Measurements from ENCODE around the gene KPNA2.
"Not testable (repeated sequence)": the region's sequence is repeated elsewhere in the genome, so short reads cannot be mapped to it uniquely, and the experiment has no call there.

Gene KPNA2

GRCh38 chr17:68035523-68036303 is at the start of gene KPNA2:
TSS of gene KPNA2 (plus strand) at chr17:68035735. CDS start at chr17:68037133, 1,398 bp downstream.
- FAIRE-seq, result no peak

DNA sequence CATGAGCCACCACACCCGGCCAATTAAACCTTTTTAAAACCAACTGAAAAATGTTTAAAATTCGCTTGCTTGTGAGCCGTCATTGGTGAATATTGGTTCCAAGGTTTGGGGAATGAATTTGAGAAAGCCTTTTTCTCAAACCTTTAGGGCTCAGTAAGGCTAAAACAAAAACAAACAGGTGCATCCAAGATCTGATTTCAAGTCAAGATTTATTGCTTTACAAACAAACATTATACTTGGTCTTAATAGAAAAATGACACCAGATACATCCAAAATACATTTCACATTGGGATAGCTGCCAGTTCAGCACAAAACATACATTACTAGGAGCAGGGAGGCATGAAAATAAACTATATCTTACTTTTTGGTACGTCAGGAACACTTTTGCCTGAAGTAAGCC is 44.6 kb upstream of the KPNA2 start:
- FAIRE-seq, result no peak

- FAIRE-seq, result no peak
Measured at GRCh38 chr17:67992548-67993152, 42.9 kb upstream of the KPNA2 start.

- no peak for FAIRE-seq
Measured at GRCh38 chr17:67993153-67993997, 42.2 kb upstream of the KPNA2 start.

DNA sequence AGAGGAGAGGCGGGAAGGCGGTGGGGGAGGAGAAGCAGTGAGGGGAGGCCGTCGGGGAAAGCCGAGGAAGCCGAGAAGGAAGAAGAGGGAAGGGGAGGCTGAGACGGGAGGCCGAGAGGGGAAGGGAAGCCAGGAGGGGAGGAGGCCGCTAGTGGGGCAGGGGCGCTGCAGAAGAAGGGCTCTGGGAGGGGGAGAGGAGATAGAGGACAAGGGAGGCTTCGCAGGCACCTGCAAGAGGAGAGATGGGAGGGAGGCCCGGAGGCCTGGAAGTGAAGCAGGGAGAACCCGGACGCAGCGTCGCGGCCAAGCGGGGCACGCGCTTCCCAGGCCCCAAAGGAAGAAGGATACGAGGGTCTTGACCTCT is 41.6 kb upstream of the KPNA2 start:
- FAIRE-seq, result no peak

- no peak for FAIRE-seq
Measured at GRCh38 chr17:67994817-67995569, 40.5 kb upstream of the KPNA2 start.

DNA sequence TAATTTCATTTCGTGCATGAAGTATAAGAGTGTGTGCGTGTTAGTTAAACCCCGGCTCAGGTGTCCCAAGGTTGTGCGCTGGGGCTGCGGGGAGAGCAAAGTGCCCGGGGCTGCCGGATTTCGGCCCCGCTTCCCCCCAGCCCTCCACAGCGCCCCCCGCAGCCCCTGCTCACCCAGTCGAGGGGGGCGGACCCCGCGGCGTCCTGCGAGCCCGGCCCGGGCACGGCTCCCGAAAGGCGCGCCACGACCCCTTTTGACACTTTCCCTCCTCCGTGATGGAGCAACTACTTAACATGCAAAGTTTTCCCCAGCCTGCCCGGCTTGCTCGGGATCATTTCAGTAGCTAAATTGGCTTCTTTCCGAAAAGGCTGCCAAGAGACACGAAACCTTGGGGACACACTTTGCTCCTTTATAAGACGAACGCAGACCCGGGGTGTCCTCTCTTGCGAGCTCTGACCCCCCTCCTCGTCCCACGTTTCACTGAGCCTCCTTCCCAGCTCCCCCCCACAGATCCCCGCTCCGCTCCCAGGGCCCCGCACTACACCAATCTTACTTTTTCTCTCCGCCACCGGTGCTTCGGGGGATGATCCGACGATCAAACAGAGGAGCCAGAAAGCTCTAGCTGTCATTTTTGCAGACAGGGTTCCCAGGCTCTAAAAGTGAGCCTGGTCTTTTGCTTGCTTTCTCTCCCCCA is 39.8 kb upstream of the KPNA2 start:
- FAIRE-seq, result no peak

- FAIRE-seq, result not testable (repeated sequence)
Measured at GRCh38 chr17:67996301-67997171, 39.0 kb upstream of the KPNA2 start, which contains the start of gene C17orf58. TSS of gene C17orf58 (minus strand) at chr17:67996469. CDS start at chr17:67996198, 271 bp downstream.

DNA sequence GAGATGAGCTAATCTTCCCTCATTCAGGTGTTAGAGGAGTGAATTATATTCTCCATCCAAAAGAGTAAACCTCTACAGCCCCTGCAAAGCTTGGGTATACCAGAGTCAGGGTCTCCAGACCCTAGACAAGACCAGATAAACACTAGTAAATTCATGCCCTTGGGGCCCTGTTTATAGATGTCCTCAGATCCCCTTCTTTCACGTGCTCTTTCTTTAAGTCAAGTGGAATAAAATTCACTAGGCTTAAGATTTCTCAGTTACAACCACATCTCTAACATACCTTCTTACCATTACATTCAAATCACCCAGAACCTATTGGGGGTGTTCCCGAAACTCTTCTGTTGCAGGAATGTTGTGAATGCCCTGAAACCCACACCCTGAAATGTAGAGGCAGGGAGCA is 37.1 kb upstream of the KPNA2 start:
- FAIRE-seq, result no peak

GRCh38 chr17:67999291-67999911 is 36.1 kb upstream of the KPNA2 start:
- FAIRE-seq, result no peak

- no peak for FAIRE-seq
Measured at GRCh38 chr17:68004201-68004600, 31.3 kb upstream of the KPNA2 start.

- no peak for FAIRE-seq
Measured at GRCh38 chr17:68006797-68007196, 28.7 kb upstream of the KPNA2 start.

GRCh38 chr17:68011199-68011665 is 24.3 kb upstream of the KPNA2 start:
- FAIRE-seq, result no peak

- no peak for FAIRE-seq
Measured at GRCh38 chr17:68013385-68013784, 22.1 kb upstream of the KPNA2 start.

GRCh38 chr17:68015081-68015723 is 20.3 kb upstream of the KPNA2 start:
- FAIRE-seq, result no peak

DNA sequence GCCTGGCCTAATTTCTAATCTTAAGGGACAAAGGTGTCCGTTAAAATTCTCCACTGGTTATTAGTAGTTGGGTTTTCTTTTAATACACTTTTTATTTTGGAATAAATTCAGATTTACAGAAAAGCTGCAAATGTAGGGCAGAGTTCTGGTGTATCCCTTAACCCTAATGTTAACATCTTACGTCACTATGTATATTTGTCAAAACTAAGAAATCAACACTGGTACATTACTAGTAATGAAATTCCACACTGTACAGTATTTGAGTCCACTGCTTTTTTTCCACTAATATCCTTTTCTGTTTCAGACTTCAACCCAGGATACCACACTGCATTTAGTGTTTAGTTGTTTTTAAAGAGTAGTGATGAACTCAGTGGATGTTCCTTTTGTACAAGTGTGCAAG is 18.7 kb upstream of the KPNA2 start:
- FAIRE-seq, result no peak

GRCh38 chr17:68018493-68018892 is 17.0 kb upstream of the KPNA2 start:
- not testable (repeated sequence) for FAIRE-seq

- FAIRE-seq, result no peak
Measured at GRCh38 chr17:68019336-68019674, 16.2 kb upstream of the KPNA2 start.

GRCh38 chr17:68019675-68020408 is 15.7 kb upstream of the KPNA2 start:
- peak; percentile 67 for FAIRE-seq

DNA sequence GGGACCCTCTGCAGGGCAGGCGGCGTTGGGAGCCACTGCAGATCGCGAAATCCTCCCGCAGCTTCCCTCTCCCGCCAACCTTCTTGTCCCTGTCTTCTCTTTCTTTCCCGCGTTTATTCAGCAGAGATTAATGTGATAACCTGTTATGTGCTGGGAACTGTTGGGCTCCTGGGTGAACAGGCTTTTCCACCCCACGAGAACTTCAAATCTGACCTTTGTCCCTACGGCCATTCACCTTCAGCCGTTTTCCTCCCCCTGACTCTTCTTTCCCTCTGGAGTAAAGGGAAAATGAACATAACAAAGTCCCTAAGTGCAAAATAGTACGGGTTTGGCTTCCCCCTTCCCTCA is 15.2 kb upstream of the KPNA2 start:
- no peak for FAIRE-seq
